GM21576 (cell line): ENCODE measurements around the gene CAMTA1.

Experiments
- ATAC-seq: cut with Tn5 transposase; IDR thresholded peaks from one replicate; pipeline ENCODE4 v1.9.1; 2021; ENCODE audit warnings: mild to moderate bottlenecking, moderate library complexity; ENCODE audit not compliant: unreplicated experiment

CAMTA1 gene

GRCh38 chr1:7235871-7236517 lies 450.7 kb downstream of the CAMTA1 start:
- no peak for ATAC-seq

- ATAC-seq = no peak
Observed at GRCh38 chr1:7236844-7237515, 451.7 kb downstream of the CAMTA1 start.

- no peak for ATAC-seq
Observed at GRCh38 chr1:7247158-7247557, 461.9 kb downstream of the CAMTA1 start.

- no peak for ATAC-seq
Observed at GRCh38 chr1:7247791-7248548, 462.7 kb downstream of the CAMTA1 start.

GRCh38 chr1:7248549-7249199 lies 463.4 kb downstream of the CAMTA1 start:
- no peak for ATAC-seq

GRCh38 chr1:7249516-7249915 lies 464.3 kb downstream of the CAMTA1 start:
- no peak for ATAC-seq

GRCh38 chr1:7250176-7250575 lies 464.9 kb downstream of the CAMTA1 start:
- no peak for ATAC-seq

GRCh38 chr1:7250597-7251453 lies 465.6 kb downstream of the CAMTA1 start:
- no peak for ATAC-seq

- ATAC-seq = no peak
Observed at GRCh38 chr1:7251454-7251800, 466.2 kb downstream of the CAMTA1 start.

GRCh38 chr1:7252411-7253117 lies 467.3 kb downstream of the CAMTA1 start:
- no peak for ATAC-seq

- ATAC-seq = no peak
Observed at GRCh38 chr1:7253118-7253480, 467.8 kb downstream of the CAMTA1 start.

- no peak for ATAC-seq
Observed at GRCh38 chr1:7253988-7254587, 468.8 kb downstream of the CAMTA1 start.

- ATAC-seq = no peak
Observed at GRCh38 chr1:7255303-7256058, 470.2 kb downstream of the CAMTA1 start.

- ATAC-seq = no peak
Observed at GRCh38 chr1:7256526-7256925, 471.3 kb downstream of the CAMTA1 start.

- ATAC-seq = no peak
Observed at GRCh38 chr1:7257225-7257624, 472.0 kb downstream of the CAMTA1 start.

- ATAC-seq = no peak
Observed at GRCh38 chr1:7258589-7259135, 473.4 kb downstream of the CAMTA1 start.

- ATAC-seq = no peak
Observed at GRCh38 chr1:7259955-7260354, 474.7 kb downstream of the CAMTA1 start.

- ATAC-seq = no peak
Observed at GRCh38 chr1:7261490-7261889, 476.2 kb downstream of the CAMTA1 start.

- ATAC-seq = no peak
Observed at GRCh38 chr1:7262611-7263010, 477.4 kb downstream of the CAMTA1 start.
